CD14-positive monocyte (primary cell): Measurements from ENCODE around the gene SPATA19. TPM values are rescaled to one million over a fixed set of nuclear protein-coding genes. Genes with fewer than 3 reads are reported as not detected.

ENCODE experiments used
- DNase-seq, 3 donors: peaks; one replicate each; pipeline ENCODE4 v3.0.0-alpha.2; 2011 to 2022
- H2AFZ ChIP-seq: 2 replicates; pipeline ENCODE4 v1.6.0; 2012; ENCODE audit warnings: mild to moderate bottlenecking, low read depth, low read length, inconsistent platforms; ENCODE audit not compliant: insufficient read depth, poor library complexity, severe bottlenecking
- H3K27ac ChIP-seq, 2 donors: 1 replicate in 1 of 2; 2 replicates in 1 of 2; pipeline ENCODE4 v1.5.1; 2012 to 2013; ENCODE audit warnings: low read length in 2 of 2, control low read depth in 1 of 2, inconsistent platforms in 1 of 2, low read depth in 1 of 2, mild to moderate bottlenecking in 1 of 2
- H3K27me3 ChIP-seq, 2 donors: one replicate each; pipeline versions ENCODE4 v1.6.0 to v1.6.1; 2011 to 2013; ENCODE audit warnings: low read length in 2 of 2; ENCODE audit not compliant: control insufficient read depth in 2 of 2, insufficient read depth in 2 of 2
- H3K36me3 ChIP-seq, 2 donors: replicated peaks in 1 of 2; 1 replicate in 1 of 2; 2 replicates in 1 of 2; pipeline versions ENCODE4 v1.5.1 to v1.6.1; 2012 to 2013; ENCODE audit warnings: low read length in 2 of 2, control low read depth in 1 of 2, inconsistent platforms in 1 of 2, mild to moderate bottlenecking in 1 of 2; ENCODE audit not compliant: insufficient read depth in 2 of 2, control insufficient read depth in 1 of 2
- H3K4me1 ChIP-seq, 2 donors: 1 replicate in 1 of 2; 2 replicates in 1 of 2; pipeline versions ENCODE4 v1.5.1 to v1.6.1; 2012 to 2013; ENCODE audit warnings: low read length in 2 of 2, control low read depth in 1 of 2, inconsistent platforms in 1 of 2, mild to moderate bottlenecking in 1 of 2, moderate library complexity in 1 of 2; ENCODE audit not compliant: insufficient read depth in 2 of 2, control insufficient read depth in 1 of 2
- H3K4me2 ChIP-seq: replicated peaks from 2 replicates; pipeline ENCODE3; 2012; ENCODE audit warnings: low read length, moderate library complexity, mild to moderate bottlenecking; ENCODE audit not compliant: poor library complexity, severe bottlenecking; ENCODE audit errors: extremely low read depth
- H3K4me3 ChIP-seq, 3 experiments: fragments of 200-600 bp in 1 of 3; sonication (generic) in 1 of 3; replicated peaks in 1 of 3; 1 replicate in 2 of 3; 2 replicates in 1 of 3; pipeline ENCODE4 v1.5.1; 2011 to 2013; ENCODE audit warnings: low read length in 3 of 3, mild to moderate bottlenecking in 3 of 3, control low read depth in 2 of 3, low read depth in 2 of 3, inconsistent platforms in 1 of 3, moderate library complexity in 1 of 3
- H3K79me2 ChIP-seq: 2 replicates; pipeline ENCODE4 v1.6.0; 2012; ENCODE audit warnings: mild to moderate bottlenecking, control low read depth, inconsistent platforms, low read length, moderate library complexity; ENCODE audit not compliant: insufficient read depth
- H3K9ac ChIP-seq: 2 replicates; pipeline ENCODE4 v1.6.0; 2017; ENCODE audit warnings: low read length, mild to moderate bottlenecking; ENCODE audit not compliant: insufficient read depth, poor library complexity, severe bottlenecking
- H3K9me3 ChIP-seq, 2 donors: replicated peaks in 1 of 2; 1 replicate in 1 of 2; 2 replicates in 1 of 2; pipeline versions ENCODE4 v1.5.1 to v1.6.1; 2012 to 2013; ENCODE audit warnings: low read length in 2 of 2, control low read depth in 1 of 2; ENCODE audit not compliant: control insufficient read depth in 1 of 2, insufficient read depth in 1 of 2
- H4K20me1 ChIP-seq: 2 replicates; pipeline ENCODE4 v1.6.0; 2012; ENCODE audit warnings: mild to moderate bottlenecking, low read length, control low read depth, moderate library complexity; ENCODE audit not compliant: insufficient read depth
- H3K27ac Mint-ChIP-seq, 7 donors: one replicate each; pipeline ENCODE4 v1.8.0; 2020; ENCODE audit warnings: mild to moderate bottlenecking in 7 of 7, mixed read lengths in 7 of 7, moderate library complexity in 6 of 7, inconsistent platforms in 2 of 7
- H3K27me3 Mint-ChIP-seq, 3 donors: one replicate each; pipeline ENCODE4 v1.8.0; 2021 to 2022; ENCODE audit warnings: low read depth in 3 of 3, mild to moderate bottlenecking in 3 of 3, mixed read lengths in 3 of 3, moderate library complexity in 3 of 3, inconsistent platforms in 1 of 3
- H3K36me3 Mint-ChIP-seq, 2 donors: one replicate each; pipeline ENCODE4 v1.8.0; 2020; ENCODE audit warnings: mixed read lengths in 2 of 2, inconsistent platforms in 1 of 2, mild to moderate bottlenecking in 1 of 2
- H3K4me1 Mint-ChIP-seq: one replicate; pipeline ENCODE4 v1.8.0; 2020; ENCODE audit warnings: mild to moderate bottlenecking, mixed read lengths
- H3K4me3 Mint-ChIP-seq, 2 donors: one replicate each; pipeline ENCODE4 v1.8.0; 2020; ENCODE audit warnings: mild to moderate bottlenecking in 2 of 2, mixed read lengths in 2 of 2, moderate library complexity in 1 of 2
- H3K9me3 Mint-ChIP-seq, 7 donors: one replicate each; pipeline ENCODE4 v1.8.0; 2020 to 2022; ENCODE audit warnings: mixed read lengths in 7 of 7, mild to moderate bottlenecking in 6 of 7, moderate library complexity in 6 of 7, inconsistent platforms in 2 of 7
- WGBS: methylation state at CpG from one replicate; pipeline ENCODE4 v1.1.5; 2013; ENCODE audit warnings: missing lambda C conversion rate; ENCODE audit not compliant: insufficient coverage; 5-methylcytosine and 5-hydroxymethylcytosine counted together
- intact Hi-C, 2 donors: fragments of 100-400 bp; cut with micrococcal nuclease; formaldehyde crosslinking; loops; one replicate each; pipeline versions ENCODE4 v1.15.0 to v1.15.1; 2023
- polyA plus RNA-seq, 3 donors: library from polyadenylated mRNA; depleted of rRNA in 1 of 3; unstranded in 2 of 3; stranded (reverse) in 1 of 3; fragments of 300-500 nt in 2 of 3; fragments of >200 nt in 1 of 3; fragmentation: Illumina TruSeq in 2 of 3; gene quantifications; 1 replicate in 2 of 3; 2 replicates in 1 of 3; pipeline ENCODE4 v1.2.3, GENCODE V29; 2012 to 2021
- TF ChIP-seq, protein P1 (sequence below): fragments of 200-600 bp; IDR thresholded peaks from one replicate; pipeline ENCODE4 v1.8.0; 2022; ENCODE audit warnings: antibody characterized with exemption, mild to moderate bottlenecking

The SPATA19 gene
- polyA plus RNA-seq, 3 donors = not detected

DNA sequence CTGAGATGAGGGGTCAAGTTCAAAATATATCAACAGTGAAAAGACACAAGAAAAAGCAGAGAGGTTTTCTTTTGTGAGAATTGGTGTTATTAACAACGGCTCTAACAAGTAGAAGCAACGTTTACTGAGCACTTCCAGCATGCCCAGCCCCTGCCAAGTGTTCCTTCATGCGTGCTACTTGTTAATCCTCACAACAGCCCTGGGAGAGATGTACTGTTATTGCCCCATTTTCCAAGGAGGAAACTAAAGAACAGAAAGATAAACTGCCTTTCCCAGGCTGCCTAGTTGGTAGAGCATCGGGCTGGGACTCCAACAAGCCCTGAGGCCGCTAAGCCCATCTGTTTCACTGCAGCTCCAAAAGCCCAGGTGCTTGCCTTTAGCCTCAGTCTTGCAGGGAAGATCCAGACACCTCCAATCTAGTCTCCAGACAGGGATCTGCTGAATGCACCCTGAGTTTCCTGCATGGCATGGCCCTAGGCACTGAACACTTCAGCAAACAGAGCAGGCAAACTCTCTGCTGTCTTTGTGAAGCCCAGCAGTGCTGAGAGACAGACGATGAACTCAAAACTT is 25.5 kb downstream of the SPATA19 start:
- no peak overlapping the region for H3K4me2 ChIP-seq
- H3K4me1 ChIP-seq = no peaks in the 10 kb centered on the region
- intact Hi-C loops = loop anchor here in 1 of 2 donors (5.0 kb wide), 1 partner anchor 698 kb away; no protein-coding TSS in a partner anchor
- WGBS = 81% methylated on average over 4 of the region's 6 CpGs
- H4K20me1 ChIP-seq = no peaks in the 10 kb centered on the region
- no peaks in the 10 kb centered on the region for H3K9me3 ChIP-seq
- H3K27ac Mint-ChIP-seq = no peak overlapping the region
- H3K9me3 Mint-ChIP-seq = no peaks in the 10 kb centered on the region
- no peak overlapping the region for H2AFZ ChIP-seq
- H3K79me2 ChIP-seq = no peaks in the 10 kb centered on the region
- no peak overlapping the region for H3K27ac ChIP-seq
- no peak overlapping the region for H3K9ac ChIP-seq
- no peaks in the 10 kb centered on the region for H3K36me3 ChIP-seq
- no peak for DNase-seq
- H3K27me3 ChIP-seq = no peaks in the 10 kb centered on the region
- peaks cover 0 to 4% (median 2%) of the 10 kb centered on the region in 3 donors for H3K27me3 Mint-ChIP-seq
- H3K36me3 Mint-ChIP-seq = no peaks in the 10 kb centered on the region
- no peak overlapping the region for H3K4me3 Mint-ChIP-seq
- TF ChIP-seq, protein P1, sequence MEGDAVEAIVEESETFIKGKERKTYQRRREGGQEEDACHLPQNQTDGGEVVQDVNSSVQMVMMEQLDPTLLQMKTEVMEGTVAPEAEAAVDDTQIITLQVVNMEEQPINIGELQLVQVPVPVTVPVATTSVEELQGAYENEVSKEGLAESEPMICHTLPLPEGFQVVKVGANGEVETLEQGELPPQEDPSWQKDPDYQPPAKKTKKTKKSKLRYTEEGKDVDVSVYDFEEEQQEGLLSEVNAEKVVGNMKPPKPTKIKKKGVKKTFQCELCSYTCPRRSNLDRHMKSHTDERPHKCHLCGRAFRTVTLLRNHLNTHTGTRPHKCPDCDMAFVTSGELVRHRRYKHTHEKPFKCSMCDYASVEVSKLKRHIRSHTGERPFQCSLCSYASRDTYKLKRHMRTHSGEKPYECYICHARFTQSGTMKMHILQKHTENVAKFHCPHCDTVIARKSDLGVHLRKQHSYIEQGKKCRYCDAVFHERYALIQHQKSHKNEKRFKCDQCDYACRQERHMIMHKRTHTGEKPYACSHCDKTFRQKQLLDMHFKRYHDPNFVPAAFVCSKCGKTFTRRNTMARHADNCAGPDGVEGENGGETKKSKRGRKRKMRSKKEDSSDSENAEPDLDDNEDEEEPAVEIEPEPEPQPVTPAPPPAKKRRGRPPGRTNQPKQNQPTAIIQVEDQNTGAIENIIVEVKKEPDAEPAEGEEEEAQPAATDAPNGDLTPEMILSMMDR = no peak
- no peak overlapping the region for H3K4me3 ChIP-seq
- H3K4me1 Mint-ChIP-seq = no peaks in the 10 kb centered on the region

- Histone ChIP-seq H4K20me1 (no peaks in the 10 kb centered on the region), H3K4me1 (no peaks in the 10 kb centered on the region), H3K4me3 (no peak overlapping the region), H3K4me2 (no peak overlapping the region), H3K9me3 (no peaks in the 10 kb centered on the region), H3K79me2 (no peaks in the 10 kb centered on the region), H3K27ac (no peak overlapping the region), H3K36me3 (no peaks in the 10 kb centered on the region), H2AFZ (no peak overlapping the region), H3K27me3 (no peaks in the 10 kb centered on the region), H3K9ac (no peak overlapping the region)
- Mint-ChIP-seq H3K27me3 (peaks cover 0 to 4% (median 0%) of the 10 kb centered on the region in 3 donors), H3K4me1 (no peaks in the 10 kb centered on the region), H3K4me3 (no peak overlapping the region), H3K36me3 (no peaks in the 10 kb centered on the region), H3K9me3 (no peaks in the 10 kb centered on the region), H3K27ac (no peak overlapping the region)
- DNase-seq = no peak
- TF ChIP-seq, protein P1 = no peak
- WGBS = 93% methylated on average over 8 of the region's 10 CpGs
- intact Hi-C loops = no loop called here
These were observed 26.2 kb downstream of the SPATA19 start for GRCh38 chr11:133819114-133819513.
